Esophagus squamous epithelium (tissue), 5 donors: Measurements from ENCODE around the gene PPM1F. TPM values are rescaled to one million over a fixed set of nuclear protein-coding genes. Genes with fewer than 3 reads are reported as not detected.

Experiments used
- DNase-seq: peaks from one replicate; lab custom pipeline; 2025; lab: John Stamatoyannopoulos, UW
- H3K27ac ChIP-seq, 4 donors: fragments of 200-600 bp; sonication (generic); one replicate each; pipeline ENCODE4 v1.5.1; 2016 to 2019; ENCODE audit warnings: mild to moderate bottlenecking in 1 of 4
- H3K27me3 ChIP-seq, 4 donors: fragments of 200-600 bp; sonication (generic); 1 replicate in 3 of 4; 2 replicates in 1 of 4; pipeline versions ENCODE4 v1.5.1 to v1.6.0; 2017 to 2021; ENCODE audit warnings: antibody characterized with exemption in 1 of 4
- H3K36me3 ChIP-seq, 3 donors: fragments of 200-600 bp; sonication (generic); one replicate each; pipeline ENCODE4 v1.5.1; 2016 to 2019
- H3K4me1 ChIP-seq, 3 donors: fragments of 200-600 bp; sonication (generic); one replicate each; pipeline ENCODE4 v1.5.1; 2017 to 2019
- H3K4me3 ChIP-seq, 4 donors: fragments of 200-600 bp; sonication (generic); 1 replicate in 3 of 4; 2 replicates in 1 of 4; pipeline ENCODE4 v1.5.1; 2016 to 2019; ENCODE audit warnings: mild to moderate bottlenecking in 2 of 4, moderate library complexity in 1 of 4
- H3K9me3 ChIP-seq, 3 donors: fragments of 200-600 bp; sonication (generic); one replicate each; pipeline ENCODE4 v1.5.1; 2016 to 2019
- CTCF ChIP-seq, 6 experiments: fragments of 450-650 bp in 4 of 6; fragments of 200-600 bp in 2 of 6; sonication (generic) in 2 of 6; IDR thresholded peaks; one replicate each; pipeline ENCODE4 v1.5.1; 2016 to 2019; ENCODE audit warnings: antibody characterized with exemption in 6 of 6, mild to moderate bottlenecking in 4 of 6, moderate library complexity in 4 of 6
- POLR2A ChIP-seq, 4 donors: fragments of 450-650 bp; IDR thresholded peaks; one replicate each; pipeline ENCODE4 v1.6.1; 2017; ENCODE audit warnings: antibody characterized with exemption in 4 of 4, mild to moderate bottlenecking in 4 of 4, moderate library complexity in 3 of 4
- WGBS, 2 donors: methylation state at CpG; one replicate each; pipeline ENCODE4 v1.1.5; 2018; 5-methylcytosine and 5-hydroxymethylcytosine counted together
- intact Hi-C: fragments of 100-400 bp; cut with DNase I; formaldehyde crosslinking; loops from one replicate; pipeline ENCODE4 v1.15.0; 2022
- total RNA-seq, 4 donors: library from RNA; depleted of rRNA; stranded (reverse); fragments of >200 nt; gene quantifications; one replicate each; pipeline ENCODE4 v1.1.0, GENCODE V29; 2016
- donor health status: DM: yes; HTN: yes; CAD: no.

PPM1F gene
- 10 to 100 TPM; 22.2 to 39.7 (median 25.9) TPM for total RNA-seq

GRCh38 chr22:21952586-21953571 is at the start of gene PPM1F:
Gene PPM1F (minus strand): TSS chr22:21952848. CDS start chr22:21946048, 6,800 bp downstream.
- peak; percentile 28 for DNase-seq
- Histone ChIP-seq H3K4me1 (peaks cover 27 to 51% (median 40%) of the 10 kb centered on the region in 3 donors), H3K36me3 (peaks cover 0 to 1% (median 0%) of the 10 kb centered on the region in 3 donors), H3K27me3 (no peaks in the 10 kb centered on the region), H3K4me3 (peak within 1 kb of the TSS; percentile 58 to 86 (median 76)), H3K9me3 (no peaks in the 10 kb centered on the region), H3K27ac (peak within 1 kb of the TSS; percentile 81 to 89 (median 83))
- intact Hi-C loops: loop anchor here (2.0 to 5.0 kb wide), 2 partner anchors 14 to 241 kb away; no protein-coding TSS in a partner anchor
- peak; percentile 74 to 100 (median 99) for TF ChIP-seq CTCF (IDR thresholded peaks at IDR 0.05)
- TF ChIP-seq POLR2A (IDR thresholded peaks at IDR 0.05): peak in 3 of 4 donors; percentile 13 to 55 (median 52)
- 18 to 32% methylated on average over 9 to 15 of the region's 58 CpGs for WGBS, 2 donors

GRCh38 chr22:22001664-22002525 is 49.2 kb upstream of the PPM1F start:
- TF ChIP-seq POLR2A (IDR thresholded peaks at IDR 0.05): no peak
- TF ChIP-seq CTCF (IDR thresholded peaks at IDR 0.05): no peak
- Histone ChIP-seq H3K27ac (no peak overlapping the region), H3K4me1 (no peaks in the 10 kb centered on the region), H3K4me3 (no peak overlapping the region), H3K9me3 (no peaks in the 10 kb centered on the region), H3K36me3 (no peaks in the 10 kb centered on the region), H3K27me3 (peaks cover 0 to 13% (median 0%) of the 10 kb centered on the region in 4 donors)
- 76 to 92% methylated on average over 2 of the region's 2 CpGs for WGBS, 2 donors
- DNase-seq: no peak
- intact Hi-C loops: no loop called here

- Histone ChIP-seq H3K27me3 (peaks cover 0 to 13% (median 0%) of the 10 kb centered on the region in 4 donors), H3K4me1 (no peaks in the 10 kb centered on the region), H3K9me3 (no peaks in the 10 kb centered on the region), H3K27ac (no peak overlapping the region), H3K36me3 (no peaks in the 10 kb centered on the region), H3K4me3 (no peak overlapping the region)
- 82 to 83% methylated on average over 7 of the region's 7 CpGs for WGBS, 2 donors
- DNase-seq: no peak
- TF ChIP-seq POLR2A (IDR thresholded peaks at IDR 0.05): no peak
- TF ChIP-seq CTCF (IDR thresholded peaks at IDR 0.05): no peak
- intact Hi-C loops: no loop called here
These were observed 46.1 kb upstream of the PPM1F start for GRCh38 chr22:21998595-21999247.

- 81 to 87% methylated on average over 5 of the region's 5 CpGs for WGBS, 2 donors
- Histone ChIP-seq H3K4me1 (no peaks in the 10 kb centered on the region), H3K4me3 (no peak overlapping the region), H3K27ac (no peak overlapping the region), H3K36me3 (no peaks in the 10 kb centered on the region), H3K27me3 (peaks cover 0 to 22% (median 0%) of the 10 kb centered on the region in 4 donors), H3K9me3 (no peaks in the 10 kb centered on the region)
- DNase-seq: no peak
- TF ChIP-seq CTCF (IDR thresholded peaks at IDR 0.05) (no peak), POLR2A (IDR thresholded peaks at IDR 0.05) (no peak)
- intact Hi-C loops: no loop called here
These were observed 43.6 kb upstream of the PPM1F start for GRCh38 chr22:21996175-21996720.
